K562 (cell line): ENCODE data around the gene PRR19. TPM values are rescaled to one million over a fixed set of nuclear protein-coding genes. Genes with fewer than 3 reads are reported as not detected.

ENCODE experiments used
- ATAC-seq: fragments of 200-7000 bp; cut with Tn5 transposase; 3 replicates; pipeline ENCODE4 v1.9.1; 2020; ENCODE audit warnings: moderate library complexity
- BruUV-seq: library from RNA; stranded (reverse); fragments of 400-500 nt; replicated peaks from 2 replicates; lab custom pipeline; 2021; lab: Mats Ljungman, UMichigan
- CTCF ChIA-PET: fragments of 300-600 bp; formaldehyde crosslinking; extraction: SDS; loops from one replicate; lab custom pipeline; 2021; ENCODE audit warnings: low intra/inter-chr PET ratio; lab: Yijun Ruan, JAX
- POLR2A ChIA-PET: fragments of 300-600, 350-650 bp; sonication (Branson Sonifier 250); formaldehyde crosslinking; extraction: SDS; loops from one replicate; lab custom pipeline; 2021; ENCODE audit warnings: antibody characterized with exemption, inconsistent platforms; lab: Yijun Ruan, JAX
- DNase-seq, 4 experiments: peaks; one replicate each; pipeline versions ENCODE4 v3.0.0 to v3.0.0-alpha.2; 2011 to 2018; ENCODE audit warnings: low spot score in 3 of 4, mixed read lengths in 3 of 4; ENCODE audit errors: extremely low read depth in 1 of 4
- FAIRE-seq: peaks from 2 replicates; lab custom pipeline; 2011; peaks lifted over from hg19 to GRCh38; lab: Jason Lieb, UNC
- H2AFZ ChIP-seq: 2 replicates; pipeline ENCODE4 v1.6.0; 2011; ENCODE audit warnings: low read depth, low read length, control low read depth, inconsistent platforms
- H3K27ac ChIP-seq: fragments of 200-600 bp; 3 replicates; pipeline ENCODE4 v1.8.0; 2011; ENCODE audit warnings: low read depth, mild to moderate bottlenecking, control low read depth, inconsistent platforms, low read length, moderate library complexity, mixed read lengths; ENCODE audit errors: extremely low read depth
- H3K27me3 ChIP-seq, 2 experiments: fragments of 300-600 bp in 1 of 2; 2 replicates in 1 of 2; 3 replicates in 1 of 2; pipeline versions ENCODE4 v1.6.0 to v1.8.0; 2011; ENCODE audit warnings: inconsistent platforms in 2 of 2, low read length in 2 of 2, mild to moderate bottlenecking in 1 of 2, mixed read lengths in 1 of 2, moderate library complexity in 1 of 2; ENCODE audit not compliant: control insufficient read depth in 2 of 2, insufficient read depth in 2 of 2
- H3K36me3 ChIP-seq: fragments of 300-600 bp; 3 replicates; pipeline ENCODE4 v1.8.0; 2011; ENCODE audit warnings: mild to moderate bottlenecking, low read length, inconsistent platforms; ENCODE audit not compliant: control insufficient read depth, insufficient read depth
- H3K4me1 ChIP-seq, 2 experiments: fragments of 200-600 bp in 1 of 2; replicated peaks in 1 of 2; 2 replicates in 1 of 2; 3 replicates in 1 of 2; pipeline versions ENCODE4 v1.5.1 to v1.8.0; 2011; ENCODE audit warnings: inconsistent platforms in 2 of 2, low read length in 2 of 2, mild to moderate bottlenecking in 1 of 2, mixed read lengths in 1 of 2, moderate library complexity in 1 of 2; ENCODE audit not compliant: control insufficient read depth in 2 of 2, insufficient read depth in 2 of 2
- H3K4me2 ChIP-seq: 2 replicates; pipeline ENCODE4 v1.6.1; 2011; ENCODE audit warnings: low read length, control low read depth, inconsistent platforms, mixed read lengths; ENCODE audit not compliant: insufficient read depth
- H3K4me3 ChIP-seq: fragments of 200-600 bp; sonication (generic), shearing (Covaris generic); 2 replicates; pipeline ENCODE4 v1.5.1; 2016; ENCODE audit warnings: control low read depth, inconsistent platforms
- H3K79me2 ChIP-seq: fragments of 200-600 bp; 3 replicates; pipeline ENCODE4 v1.8.0; 2011; ENCODE audit warnings: low read length, inconsistent platforms; ENCODE audit not compliant: control insufficient read depth, insufficient read depth
- H3K9ac ChIP-seq, 2 experiments: 2 replicates each; pipeline versions ENCODE4 v1.6.0 to v1.6.1; 2011; ENCODE audit warnings: low read depth in 2 of 2, low read length in 2 of 2, control low read depth in 1 of 2, inconsistent platforms in 1 of 2, mild to moderate bottlenecking in 1 of 2, mixed read lengths in 1 of 2; ENCODE audit not compliant: insufficient read depth in 1 of 2
- H3K9me1 ChIP-seq: one replicate; pipeline ENCODE4 v1.6.0; 2011; ENCODE audit warnings: inconsistent platforms, mild to moderate bottlenecking, low read length, moderate library complexity; ENCODE audit not compliant: control insufficient read depth, insufficient read depth
- H3K9me3 ChIP-seq: replicated peaks from 2 replicates; pipeline ENCODE4 v1.5.1; 2011; ENCODE audit warnings: low read depth, low read length, inconsistent platforms; ENCODE audit not compliant: control insufficient read depth, insufficient read depth
- H4K20me1 ChIP-seq: replicated peaks from 2 replicates; pipeline ENCODE4 v1.6.1; 2011; ENCODE audit warnings: low read length, inconsistent platforms, mixed read lengths; ENCODE audit not compliant: control insufficient read depth, insufficient read depth
- BRD9 ChIP-seq: fragments of 450-650 bp; IDR thresholded peaks from 2 replicates; pipeline ENCODE4 v1.6.1; 2018; ENCODE audit warnings: low read depth; ENCODE audit not compliant: partially characterized antibody
- HNRNPL ChIP-seq: fragments of 200-400 bp; formaldehyde crosslinking; IDR thresholded peaks from 2 replicates; pipeline ENCODE4 v1.6.1; 2017; ENCODE audit warnings: low read depth, mild to moderate bottlenecking, low read length
- RNF219 ChIP-seq: fragments of 250-450 bp; sonication (Bioruptor Pico); IDR thresholded peaks from 2 replicates; pipeline ENCODE4 v1.5.0; 2022; ENCODE audit warnings: mild to moderate bottlenecking
- SMARCE1 ChIP-seq: fragments of 450-650 bp; IDR thresholded peaks from 2 replicates; pipeline ENCODE4 v1.7.1; 2016; ENCODE audit warnings: mild to moderate bottlenecking
- ZBTB1 ChIP-seq: sonication (generic); formaldehyde crosslinking; IDR thresholded peaks from 2 replicates; pipeline ENCODE4 v1.8.1; 2023; ENCODE audit warnings: missing genetic modification reagents, low read depth, mild to moderate bottlenecking, borderline replicate concordance
- ZBTB2 ChIP-seq: fragments of 450-650 bp; IDR thresholded peaks from 2 replicates; pipeline ENCODE4 v1.6.1; 2016; ENCODE audit warnings: antibody characterized with exemption
- WGBS: fragments of 100-300 bp; shearing (Covaris generic); methylation state at CpG from one replicate; pipeline ENCODE4 v1.1.6; 2016; ENCODE audit warnings: low coverage, mixed read lengths; ENCODE audit not compliant: insufficient coverage; ENCODE audit errors: missing lambda C conversion rate; 5-methylcytosine and 5-hydroxymethylcytosine counted together
- in situ Hi-C: fragments of 300-500 bp; cut with MboI; formaldehyde crosslinking; loops from 4 replicates; pipeline ENCODE4 v1.15.0; 2018; ENCODE audit warnings: inconsistent platforms, mixed read lengths
- intact Hi-C: fragments of 100-400 bp; cut with micrococcal nuclease; formaldehyde crosslinking; loops from 2 replicates; pipeline ENCODE4 v1.14.2; 2022
- polyA plus RNA-seq, 8 experiments: library from polyadenylated mRNA; depleted of rRNA in 4 of 8; stranded (reverse) in 5 of 8; unstranded in 3 of 8; fragments of >200 nt; fragmentation: Nextera tagmentation in 2 of 8; fragmentation: Illumina TruSeq in 1 of 8; extraction: Ambion mirVana in 2 of 8; extraction: Trizol in 1 of 8; gene quantifications; 2 replicates each; pipeline versions ENCODE4 v1.2.1 to v1.2.3, GENCODE V29; 2011 to 2014; ENCODE audit warnings: inconsistent platforms in 1 of 8, missing spikeins in 1 of 8
- total RNA-seq, 7 experiments: library from RNA; depleted of rRNA in 6 of 7; stranded (reverse); fragments of >200 nt in 6 of 7; fragmentation: Illumina TruSeq in 2 of 7; extraction: Trizol in 2 of 7; gene quantifications; 2 replicates each; pipeline versions ENCODE4 v1.2.1 to v1.2.3, GENCODE V29; 2011 to 2021; ENCODE audit warnings: low replicate concordance in 1 of 7
- TF ChIP-seq, protein P1 (sequence below): sonication (generic); formaldehyde crosslinking; IDR thresholded peaks from 2 replicates; pipeline ENCODE4 v1.8.0; 2023; ENCODE audit warnings: mild to moderate bottlenecking, missing genetic modification reagents
- TF ChIP-seq, protein P2 (sequence below): fragments of 450-650 bp; IDR thresholded peaks from 2 replicates; pipeline ENCODE4 v1.6.1; 2017; ENCODE audit warnings: antibody characterized with exemption, mild to moderate bottlenecking

The PRR19 gene
- total and polyA plus RNA-seq, 9 of the 15 experiments (the other 6 are each of a cell fraction or from before 2014, with no cell fraction given), result 0.10 to 1.6 (median 0.54) TPM

- peak; percentile 71 for FAIRE-seq
- H2AFZ ChIP-seq, result peak overlapping the region; percentile 56
- peaks cover 49 to 83% of the 10 kb centered on the region in 2 experiments for H3K4me1 ChIP-seq
- H3K9me3 ChIP-seq, result no peaks in the 10 kb centered on the region
- H3K9me1 ChIP-seq, result no peaks in the 10 kb centered on the region
- peaks cover 69% of the 10 kb centered on the region for H3K79me2 ChIP-seq
- peak overlapping the region; percentile 97 for H3K4me2 ChIP-seq
- peak overlapping the region; percentile 93 for H3K4me3 ChIP-seq
- ChIA-PET CTCF (no interaction called here), POLR2A (interaction anchor here (0.6 to 2.1 kb wide), 6 partner anchors 8 to 144 kb away, joined by 3 to 10 read pairs (median 4); partner anchors contain the start of genes CIC and PRR19)
- H3K27me3 ChIP-seq, result no peaks in the 10 kb centered on the region; a peak in 1 of 5 replicates
- WGBS, result 11% methylated on average over 7 of the region's 7 CpGs
- in situ Hi-C loops, result no loop called here
- ATAC-seq, result peak; percentile 2
- H3K36me3 ChIP-seq, result peaks cover 9% of the 10 kb centered on the region; the same call in 2 of the 3 replicates
- H3K9ac ChIP-seq, result peak overlapping the region; percentile 53 to 90
- intact Hi-C loops, result no loop called here
- peak in 3 of 4 experiments; percentile 25 to 74 (median 62) for DNase-seq
- 0 out of 2 replicates have a peak, but pooled peaks cover 8% of the 10 kb centered on the region for H4K20me1 ChIP-seq
- H3K27ac ChIP-seq, result peak overlapping the region; percentile 79
- no TSS peak for BruUV-seq
- peak; percentile 31; the same call in 1 of the 2 replicates for TF ChIP-seq ZBTB2
- TF ChIP-seq, protein P1, sequence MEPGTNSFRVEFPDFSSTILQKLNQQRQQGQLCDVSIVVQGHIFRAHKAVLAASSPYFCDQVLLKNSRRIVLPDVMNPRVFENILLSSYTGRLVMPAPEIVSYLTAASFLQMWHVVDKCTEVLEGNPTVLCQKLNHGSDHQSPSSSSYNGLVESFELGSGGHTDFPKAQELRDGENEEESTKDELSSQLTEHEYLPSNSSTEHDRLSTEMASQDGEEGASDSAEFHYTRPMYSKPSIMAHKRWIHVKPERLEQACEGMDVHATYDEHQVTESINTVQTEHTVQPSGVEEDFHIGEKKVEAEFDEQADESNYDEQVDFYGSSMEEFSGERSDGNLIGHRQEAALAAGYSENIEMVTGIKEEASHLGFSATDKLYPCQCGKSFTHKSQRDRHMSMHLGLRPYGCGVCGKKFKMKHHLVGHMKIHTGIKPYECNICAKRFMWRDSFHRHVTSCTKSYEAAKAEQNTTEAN, result no peak
- peak; percentile 67; the same call in 1 of the 2 replicates for TF ChIP-seq SMARCE1
- no peak for TF ChIP-seq BRD9
- TF ChIP-seq, protein P2, sequence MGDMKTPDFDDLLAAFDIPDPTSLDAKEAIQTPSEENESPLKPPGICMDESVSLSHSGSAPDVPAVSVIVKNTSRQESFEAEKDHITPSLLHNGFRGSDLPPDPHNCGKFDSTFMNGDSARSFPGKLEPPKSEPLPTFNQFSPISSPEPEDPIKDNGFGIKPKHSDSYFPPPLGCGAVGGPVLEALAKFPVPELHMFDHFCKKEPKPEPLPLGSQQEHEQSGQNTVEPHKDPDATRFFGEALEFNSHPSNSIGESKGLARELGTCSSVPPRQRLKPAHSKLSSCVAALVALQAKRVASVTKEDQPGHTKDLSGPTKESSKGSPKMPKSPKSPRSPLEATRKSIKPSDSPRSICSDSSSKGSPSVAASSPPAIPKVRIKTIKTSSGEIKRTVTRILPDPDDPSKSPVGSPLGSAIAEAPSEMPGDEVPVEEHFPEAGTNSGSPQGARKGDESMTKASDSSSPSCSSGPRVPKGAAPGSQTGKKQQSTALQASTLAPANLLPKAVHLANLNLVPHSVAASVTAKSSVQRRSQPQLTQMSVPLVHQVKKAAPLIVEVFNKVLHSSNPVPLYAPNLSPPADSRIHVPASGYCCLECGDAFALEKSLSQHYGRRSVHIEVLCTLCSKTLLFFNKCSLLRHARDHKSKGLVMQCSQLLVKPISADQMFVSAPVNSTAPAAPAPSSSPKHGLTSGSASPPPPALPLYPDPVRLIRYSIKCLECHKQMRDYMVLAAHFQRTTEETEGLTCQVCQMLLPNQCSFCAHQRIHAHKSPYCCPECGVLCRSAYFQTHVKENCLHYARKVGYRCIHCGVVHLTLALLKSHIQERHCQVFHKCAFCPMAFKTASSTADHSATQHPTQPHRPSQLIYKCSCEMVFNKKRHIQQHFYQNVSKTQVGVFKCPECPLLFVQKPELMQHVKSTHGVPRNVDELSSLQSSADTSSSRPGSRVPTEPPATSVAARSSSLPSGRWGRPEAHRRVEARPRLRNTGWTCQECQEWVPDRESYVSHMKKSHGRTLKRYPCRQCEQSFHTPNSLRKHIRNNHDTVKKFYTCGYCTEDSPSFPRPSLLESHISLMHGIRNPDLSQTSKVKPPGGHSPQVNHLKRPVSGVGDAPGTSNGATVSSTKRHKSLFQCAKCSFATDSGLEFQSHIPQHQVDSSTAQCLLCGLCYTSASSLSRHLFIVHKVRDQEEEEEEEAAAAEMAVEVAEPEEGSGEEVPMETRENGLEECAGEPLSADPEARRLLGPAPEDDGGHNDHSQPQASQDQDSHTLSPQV, result peak; percentile 35
- no peak for TF ChIP-seq HNRNPL
- no peak for TF ChIP-seq RNF219 (CRISPR knock-in tag)
- TF ChIP-seq ZBTB1, result no peak
Observed at GRCh38 chr19:42281827-42282762, 19.8 kb upstream of the PRR19 start.
